ENCODE results near the gene NELL1.

Gene NELL1

DNA sequence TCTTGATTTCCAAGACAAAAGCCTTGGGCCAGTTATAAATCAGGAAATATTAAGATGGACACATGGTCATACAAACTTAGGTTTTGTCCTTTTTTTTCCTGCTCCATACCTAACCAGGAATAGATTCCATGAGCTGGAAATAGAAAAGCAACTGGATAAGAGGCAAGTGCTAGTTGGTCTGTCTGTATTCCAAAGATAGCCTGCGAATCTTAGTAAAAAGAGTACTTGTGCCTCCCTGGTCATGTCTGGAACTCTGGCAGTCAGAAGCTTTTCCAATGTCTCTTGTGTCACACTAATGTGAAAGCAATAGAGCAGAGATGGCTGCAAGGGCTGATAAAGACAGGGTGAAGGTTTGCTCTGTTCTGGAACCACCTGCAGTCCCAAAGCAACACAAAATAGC is 933.3 kb downstream of the NELL1 start:
- H3K9me3 ChIP-seq (ENCODE audit: control insufficient read depth in 2 of 2, low read length in 2 of 2): no peaks in the 10 kb centered on the region
- no peak overlapping the region for H3K4me3 ChIP-seq (ENCODE audit: low read length in 2 of 2)
- no peak overlapping the region for H3K27ac ChIP-seq (ENCODE audit: low read length)
- no peaks in the 10 kb centered on the region for H3K36me3 ChIP-seq (ENCODE audit: control insufficient read depth in 2 of 2, insufficient read depth in 2 of 2, low read length in 2 of 2)
- no peaks in the 10 kb centered on the region for H3K4me1 ChIP-seq (ENCODE audit: control insufficient read depth, insufficient read depth, low read length)
- no peak overlapping the region for H3K9ac ChIP-seq (ENCODE audit: low read length in 2 of 2)
- no peaks in the 10 kb centered on the region for H3K27me3 ChIP-seq (ENCODE audit: control insufficient read depth in 1 of 2, insufficient read depth in 2 of 2, low read length in 2 of 2)

DNA sequence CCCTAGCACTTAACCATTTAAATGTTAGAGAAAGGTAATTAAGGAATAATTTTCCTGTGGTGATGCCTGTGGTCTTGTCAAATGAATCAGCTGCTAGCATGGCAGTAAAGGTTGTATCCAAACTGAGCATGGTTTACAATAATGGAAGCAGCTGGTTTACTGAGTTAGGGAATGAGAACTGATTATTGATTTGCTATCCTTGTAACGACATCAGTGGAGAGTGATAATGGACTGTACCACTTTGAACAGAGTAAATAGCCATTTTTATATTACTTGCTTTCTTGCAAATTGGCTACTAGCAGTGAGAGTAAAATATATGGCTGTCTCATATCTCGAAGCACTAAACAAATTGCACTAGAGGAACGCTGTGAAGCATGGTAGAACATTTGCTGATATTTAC is 934.5 kb downstream of the NELL1 start:
- Histone ChIP-seq H3K36me3 (ENCODE audit: control insufficient read depth in 2 of 2, insufficient read depth in 2 of 2, low read length in 2 of 2) (no peaks in the 10 kb centered on the region), H3K27me3 (ENCODE audit: control insufficient read depth in 1 of 2, insufficient read depth in 2 of 2, low read length in 2 of 2) (no peaks in the 10 kb centered on the region), H3K9ac (ENCODE audit: low read length in 2 of 2) (no peak overlapping the region), H3K9me3 (ENCODE audit: control insufficient read depth in 2 of 2, low read length in 2 of 2) (no peaks in the 10 kb centered on the region), H3K4me1 (ENCODE audit: control insufficient read depth, insufficient read depth, low read length) (no peaks in the 10 kb centered on the region), H3K27ac (ENCODE audit: low read length) (no peak overlapping the region), H3K4me3 (ENCODE audit: low read length in 2 of 2) (no peak overlapping the region)

DNA sequence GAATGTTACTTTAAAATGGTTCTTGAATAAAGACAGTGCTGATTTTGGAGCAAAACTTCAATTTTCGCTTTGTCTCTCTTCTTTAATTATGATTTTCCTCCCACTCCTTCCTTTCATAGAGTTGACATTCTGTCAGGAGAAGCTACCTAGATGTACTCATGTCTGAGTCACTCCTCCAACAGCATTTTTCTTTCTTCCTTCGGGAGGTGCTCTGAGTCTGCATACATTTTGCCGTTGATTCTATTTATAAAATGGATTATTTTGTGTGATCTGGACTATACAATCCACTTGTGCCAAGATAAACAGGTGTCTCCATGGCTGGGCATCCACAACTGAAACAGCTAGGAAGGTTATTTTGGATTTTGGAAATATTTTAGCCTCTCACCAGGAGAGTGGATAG is 935.2 kb downstream of the NELL1 start:
- H3K36me3 ChIP-seq (ENCODE audit: control insufficient read depth in 2 of 2, insufficient read depth in 2 of 2, low read length in 2 of 2): no peaks in the 10 kb centered on the region
- no peak overlapping the region for H3K4me3 ChIP-seq (ENCODE audit: low read length in 2 of 2)
- no peak overlapping the region for H3K27ac ChIP-seq (ENCODE audit: low read length)
- H3K27me3 ChIP-seq (ENCODE audit: control insufficient read depth in 1 of 2, insufficient read depth in 2 of 2, low read length in 2 of 2): no peaks in the 10 kb centered on the region
- H3K4me1 ChIP-seq (ENCODE audit: control insufficient read depth, insufficient read depth, low read length): no peaks in the 10 kb centered on the region
- no peaks in the 10 kb centered on the region for H3K9me3 ChIP-seq (ENCODE audit: control insufficient read depth in 2 of 2, low read length in 2 of 2)
- H3K9ac ChIP-seq (ENCODE audit: low read length in 2 of 2): no peak overlapping the region

DNA sequence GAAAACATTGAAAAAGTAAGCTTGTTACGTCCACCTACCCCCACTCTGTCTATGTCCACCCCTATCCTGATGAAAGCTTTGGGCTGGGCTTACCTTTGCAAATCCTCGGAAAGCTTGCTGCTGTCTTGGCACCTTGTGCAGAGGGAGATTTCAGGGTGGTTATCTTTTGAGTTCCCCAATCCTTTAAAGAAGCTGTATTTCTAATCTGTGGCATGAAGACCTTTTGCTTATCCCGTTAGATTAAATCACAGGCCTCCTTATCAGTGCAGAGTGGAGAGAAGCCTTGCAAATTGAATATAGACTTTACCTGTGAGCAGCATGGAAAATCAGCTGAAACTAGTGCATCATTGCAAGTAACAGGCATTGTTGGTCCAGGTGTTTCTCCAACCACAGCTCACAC is 942.9 kb downstream of the NELL1 start:
- Histone ChIP-seq H3K4me1 (ENCODE audit: control insufficient read depth, insufficient read depth, low read length) (no peaks in the 10 kb centered on the region), H3K4me3 (ENCODE audit: low read length in 2 of 2) (no peak overlapping the region), H3K36me3 (ENCODE audit: control insufficient read depth in 2 of 2, insufficient read depth in 2 of 2, low read length in 2 of 2) (no peaks in the 10 kb centered on the region), H3K27me3 (ENCODE audit: control insufficient read depth in 1 of 2, insufficient read depth in 2 of 2, low read length in 2 of 2) (no peaks in the 10 kb centered on the region), H3K9ac (ENCODE audit: low read length in 2 of 2) (no peak overlapping the region), H3K27ac (ENCODE audit: low read length) (no peak overlapping the region), H3K9me3 (ENCODE audit: control insufficient read depth in 2 of 2, low read length in 2 of 2) (no peaks in the 10 kb centered on the region)

DNA sequence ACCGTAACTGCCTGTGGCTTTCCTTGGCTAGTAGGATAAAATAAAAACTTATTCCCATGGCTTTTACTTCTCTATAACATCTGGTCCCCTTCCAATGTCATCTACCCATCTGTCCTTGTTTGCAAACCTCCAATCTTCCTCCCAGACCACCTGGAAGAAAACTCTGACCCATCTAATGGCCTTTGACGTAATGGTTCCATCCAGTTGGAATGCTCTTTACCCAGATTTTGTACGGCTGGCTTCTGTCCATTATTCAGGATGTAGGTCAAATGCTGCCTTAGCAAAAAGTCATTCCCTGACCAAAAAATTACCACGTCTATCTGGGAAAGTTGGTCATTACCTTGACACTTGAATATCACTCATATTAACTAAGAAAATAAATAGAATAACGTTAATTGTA is 945.6 kb downstream of the NELL1 start:
- no peaks in the 10 kb centered on the region for H3K36me3 ChIP-seq (ENCODE audit: control insufficient read depth in 2 of 2, insufficient read depth in 2 of 2, low read length in 2 of 2)
- no peaks in the 10 kb centered on the region for H3K27me3 ChIP-seq (ENCODE audit: control insufficient read depth in 1 of 2, insufficient read depth in 2 of 2, low read length in 2 of 2)
- no peak overlapping the region for H3K27ac ChIP-seq (ENCODE audit: low read length)
- H3K4me3 ChIP-seq (ENCODE audit: low read length in 2 of 2): no peak overlapping the region
- H3K9me3 ChIP-seq (ENCODE audit: control insufficient read depth in 2 of 2, low read length in 2 of 2): no peaks in the 10 kb centered on the region
- H3K4me1 ChIP-seq (ENCODE audit: control insufficient read depth, insufficient read depth, low read length): no peaks in the 10 kb centered on the region
- H3K9ac ChIP-seq (ENCODE audit: low read length in 2 of 2): no peak overlapping the region

DNA sequence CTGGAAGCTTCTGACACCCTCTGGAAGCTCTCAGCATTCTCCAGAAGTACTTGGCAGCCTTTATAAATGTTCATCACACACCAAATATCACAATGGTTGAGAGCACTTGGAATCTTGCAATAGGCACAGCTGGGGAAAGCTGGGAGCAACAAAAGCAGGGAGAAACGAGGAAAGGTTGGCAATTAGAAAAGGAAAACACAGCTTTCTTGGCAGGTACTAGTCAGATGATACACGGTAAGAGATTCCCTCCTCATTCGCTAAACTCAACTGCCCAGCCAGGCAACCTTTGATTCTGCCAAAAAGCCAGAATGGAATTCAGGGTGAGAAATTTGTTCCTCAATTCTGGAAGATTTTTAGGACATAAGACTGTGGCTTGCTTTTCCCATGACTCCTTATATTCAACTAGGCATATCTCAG is 946.6 kb downstream of the NELL1 start:
- H3K36me3 ChIP-seq (ENCODE audit: control insufficient read depth in 2 of 2, insufficient read depth in 2 of 2, low read length in 2 of 2): no peaks in the 10 kb centered on the region
- no peaks in the 10 kb centered on the region for H3K4me1 ChIP-seq (ENCODE audit: control insufficient read depth, insufficient read depth, low read length)
- H3K9ac ChIP-seq (ENCODE audit: low read length in 2 of 2): no peak overlapping the region
- no peaks in the 10 kb centered on the region for H3K9me3 ChIP-seq (ENCODE audit: control insufficient read depth in 2 of 2, low read length in 2 of 2)
- no peaks in the 10 kb centered on the region for H3K27me3 ChIP-seq (ENCODE audit: control insufficient read depth in 1 of 2, insufficient read depth in 2 of 2, low read length in 2 of 2)
- H3K4me3 ChIP-seq (ENCODE audit: low read length in 2 of 2): no peak overlapping the region
- no peak overlapping the region for H3K27ac ChIP-seq (ENCODE audit: low read length)

DNA sequence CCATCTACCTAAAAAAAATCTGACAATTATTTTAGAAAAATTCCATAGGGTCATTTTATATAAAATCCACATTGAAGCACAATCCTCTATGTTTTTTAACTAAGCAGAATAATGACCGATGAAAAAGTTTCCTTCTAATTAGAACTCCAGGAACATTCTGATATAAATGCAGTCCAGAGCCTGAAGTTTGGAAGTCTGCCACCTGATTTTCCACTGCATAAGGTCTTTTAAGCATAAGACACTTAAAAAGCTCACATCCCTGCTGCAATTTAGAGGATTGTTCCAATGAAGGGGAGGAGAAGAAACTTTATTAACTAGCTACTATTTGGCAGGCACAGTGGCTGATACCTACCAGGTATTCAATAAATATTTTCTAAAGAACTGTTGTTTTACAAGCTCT is 953.2 kb downstream of the NELL1 start:
- Histone ChIP-seq H3K9me3 (ENCODE audit: control insufficient read depth in 2 of 2, low read length in 2 of 2) (no peaks in the 10 kb centered on the region), H3K4me3 (ENCODE audit: low read length in 2 of 2) (no peak overlapping the region), H3K4me1 (ENCODE audit: control insufficient read depth, insufficient read depth, low read length) (peaks cover 4% of the 10 kb centered on the region), H3K36me3 (ENCODE audit: control insufficient read depth in 2 of 2, insufficient read depth in 2 of 2, low read length in 2 of 2) (no peaks in the 10 kb centered on the region), H3K27me3 (ENCODE audit: control insufficient read depth in 1 of 2, insufficient read depth in 2 of 2, low read length in 2 of 2) (no peaks in the 10 kb centered on the region), H3K27ac (ENCODE audit: low read length) (no peak overlapping the region), H3K9ac (ENCODE audit: low read length in 2 of 2) (no peak overlapping the region)

DNA sequence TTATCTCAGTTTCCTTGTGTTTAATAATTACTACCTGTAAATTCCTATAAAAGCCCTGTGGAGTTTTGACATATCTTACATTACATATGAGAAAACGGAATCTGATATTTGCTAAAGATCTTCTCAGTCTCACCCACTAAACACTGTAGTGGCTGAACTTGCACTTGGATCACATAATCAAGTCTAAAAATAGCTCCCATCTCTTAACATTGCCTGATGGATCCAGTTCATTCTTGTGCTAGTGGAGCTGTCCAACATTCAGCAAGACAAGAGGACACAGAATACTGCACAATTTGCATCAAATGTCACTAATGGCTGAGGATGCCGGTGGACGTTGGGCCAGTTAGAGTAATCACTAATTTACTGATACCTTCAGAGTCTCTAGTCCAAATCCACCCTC is 953.6 kb downstream of the NELL1 start:
- Histone ChIP-seq H3K9me3 (ENCODE audit: control insufficient read depth in 2 of 2, low read length in 2 of 2) (no peaks in the 10 kb centered on the region), H3K4me1 (ENCODE audit: control insufficient read depth, insufficient read depth, low read length) (peaks cover 4% of the 10 kb centered on the region), H3K9ac (ENCODE audit: low read length in 2 of 2) (no peak overlapping the region), H3K27me3 (ENCODE audit: control insufficient read depth in 1 of 2, insufficient read depth in 2 of 2, low read length in 2 of 2) (no peaks in the 10 kb centered on the region), H3K4me3 (ENCODE audit: low read length in 2 of 2) (no peak overlapping the region), H3K36me3 (ENCODE audit: control insufficient read depth in 2 of 2, insufficient read depth in 2 of 2, low read length in 2 of 2) (no peaks in the 10 kb centered on the region), H3K27ac (ENCODE audit: low read length) (no peak overlapping the region)
